Measurements from ENCODE around the gene MOGAT3. TPM values are rescaled to one million over a fixed set of nuclear protein-coding genes. Genes with fewer than 3 reads are reported as not detected.

MOGAT3 gene
- total and polyA plus RNA-seq, 2 of the 4 experiments (the other 2 are of a cell fraction): not detected

- DNase-seq (peak; percentile 82), ATAC-seq (ENCODE audit: low read depth) (peak; percentile 97)
- peak within 1 kb of the TSS; percentile 98 for H3K14ac ChIP-seq (replicated peaks; ENCODE audit: low read depth, low read length)
- H4K20me1 ChIP-seq (ENCODE audit: insufficient read depth, low read length): peaks cover 15% of the 10 kb centered on the region
- H3K27me3 ChIP-seq (ENCODE audit: control insufficient read depth, insufficient read depth, low read length): no peaks in the 10 kb centered on the region
- peak within 1 kb of the TSS; percentile 84 for H2BK120ac ChIP-seq (ENCODE audit: low read depth, low read length)
- peak within 1 kb of the TSS; percentile 98 for H4K91ac ChIP-seq (ENCODE audit: insufficient read depth, low read depth, low read length)
- peak within 1 kb of the TSS; percentile 82 for H2BK20ac ChIP-seq (ENCODE audit: low read depth, low read length)
- in situ Hi-C loops (cut with MboI; ENCODE audit: low sequenced_read_pairs): no loop called here
- peaks cover 24 to 56% of the 10 kb centered on the region in 2 experiments for H3K79me1 ChIP-seq (ENCODE audit: low read depth in 1 of 2, low read length in 2 of 2)
- TF ChIP-seq BHLHE40 (IDR thresholded peaks at IDR 0.05; ENCODE audit: low read depth, low read length): peak; percentile 45; the same call in 1 of the 2 replicates
- TF ChIP-seq CEBPB (IDR thresholded peaks at IDR 0.05; ENCODE audit: low read depth, low read length): no peak
- peak; percentile 83 for TF ChIP-seq SMC3 (IDR thresholded peaks at IDR 0.05; ENCODE audit: low read depth, low read length)
- peak; percentile 94 for TF ChIP-seq MXI1 (IDR thresholded peaks at IDR 0.05; ENCODE audit: borderline replicate concordance, low read depth, low read length)
- TF ChIP-seq MAFK (IDR thresholded peaks at IDR 0.05; ENCODE audit: low read depth, low read length): no peak
- peak; percentile 60; the same call in 1 of the 2 replicates for TF ChIP-seq RAD21 (IDR thresholded peaks at IDR 0.05; ENCODE audit: low read length)
- TF ChIP-seq CHD1 (IDR thresholded peaks at IDR 0.05; ENCODE audit: low read depth, low read length): no peak
- TF ChIP-seq MAZ (IDR thresholded peaks at IDR 0.05; ENCODE audit: borderline replicate concordance, low read depth, low read length): peak; percentile 87; the same call in 1 of the 2 replicates
- peak; percentile 83 for TF ChIP-seq CTCF (conservative IDR thresholded peaks at IDR 0.05; ENCODE audit: low read depth, low read length)
- TF ChIP-seq USF2 (IDR thresholded peaks at IDR 0.05; ENCODE audit: low read depth, low read length): peak; percentile 63
- peak; percentile 45; the same call in 1 of the 2 replicates for TF ChIP-seq POLR2A (IDR thresholded peaks at IDR 0.05; ENCODE audit: low read depth, low read length)
- H2AK5ac ChIP-seq (ENCODE audit: low read depth, low read length): peak within 1 kb of the TSS; percentile 99
- H2BK15ac ChIP-seq (ENCODE audit: low read depth, low read length): no peak within 1 kb of the TSS; the same call in 1 of the 3 replicates
- H2BK5ac ChIP-seq (ENCODE audit: low read depth, low read length, poor library complexity, severe bottlenecking): peak within 1 kb of the TSS; percentile 95
- peak within 1 kb of the TSS; percentile 98 for H2AK9ac ChIP-seq (replicated peaks; ENCODE audit: low read depth, low read length, poor library complexity)
- dilution Hi-C loops (cut with HindIII; ENCODE audit: low sequenced_read_pairs, unreplicated experiment): no loop called here
- H3K9me1 ChIP-seq (ENCODE audit: insufficient read depth, low read length): no peaks in the 10 kb centered on the region
- H3K9me3 ChIP-seq (ENCODE audit: control insufficient read depth, insufficient read depth, low read length): no peaks in the 10 kb centered on the region
- H4K8ac ChIP-seq (ENCODE audit: low read depth in 2 of 2, low read length in 2 of 2): peak within 1 kb of the TSS; percentile 98 to 99
- ChIA-PET POLR2A (ENCODE audit: unreplicated experiment) (no interaction called here), CTCF (interaction anchor here (0.9 to 2.1 kb wide), 6 partner anchors 8 to 101 kb away, joined by 3 to 7 read pairs (median 5); partner anchors contain the start of genes PLOD3 and ZNHIT1)
- peak within 1 kb of the TSS; percentile 90 for H3K56ac ChIP-seq (ENCODE audit: extremely low read depth, insufficient read depth, low read length)
- H2AFZ ChIP-seq (replicated peaks; ENCODE audit: low read length, poor library complexity): peak within 1 kb of the TSS; percentile 100
- peak within 1 kb of the TSS; percentile 95 for H3K4me2 ChIP-seq (ENCODE audit: low read depth, low read length)
- H3K36me3 ChIP-seq (ENCODE audit: control insufficient read depth, insufficient read depth, low read length): peaks cover 20% of the 10 kb centered on the region
- H4K5ac ChIP-seq (ENCODE audit: low read depth, low read length): peak within 1 kb of the TSS; percentile 87
- H3K4me3 ChIP-seq (ENCODE audit: insufficient read depth, low read depth, low read length): peak within 1 kb of the TSS; percentile 73
- peak within 1 kb of the TSS; percentile 94 for H3K27ac ChIP-seq (ENCODE audit: insufficient read depth, low read length)
- peaks cover 5% of the 10 kb centered on the region; the same call in 1 of the 2 replicates for H3K4me1 ChIP-seq (ENCODE audit: control insufficient read depth, insufficient read depth, low read length)
- intact Hi-C loops (cut with micrococcal nuclease): loop anchor here (1.0 to 2.0 kb wide), 3 partner anchors 26 to 350 kb away; partner anchors contain the start of gene ZNHIT1
- H3K9ac ChIP-seq (ENCODE audit: low read depth, low read length): peak within 1 kb of the TSS; percentile 86
- BruUV-seq (replicated peaks): no TSS peak
- 1% methylated on average over 17 of the region's 45 CpGs; no CpG with 5 or more reads in 1 of the 2 experiments for WGBS, 2 experiments (ENCODE audit: extremely low coverage in 2 of 2, insufficient read length in 1 of 2)
- peak within 1 kb of the TSS; percentile 93 for H3K23ac ChIP-seq (ENCODE audit: low read depth, low read length)
- peak within 1 kb of the TSS; percentile 99 for H3K4ac ChIP-seq (ENCODE audit: low read depth, low read length)
- peak within 1 kb of the TSS; percentile 72 for H3K18ac ChIP-seq (ENCODE audit: low read depth, low read length)
Observed at GRCh38 chr7:101244375-101245146, 43.7 kb upstream of the MOGAT3 start, which contains the start of gene FIS1. TSS of gene FIS1 (minus strand) at chr7:101245081. CDS start at chr7:101245004, 77 bp downstream.

Measured in IMR-90 (cell line).